GM21717 (cell line): ENCODE data around the gene SLC16A3.
"Not testable (repeated sequence)": the region's sequence is repeated elsewhere in the genome, so short reads cannot be mapped to it uniquely, and the experiment has no call there.

Experiments
- ATAC-seq: cut with Tn5 transposase; IDR thresholded peaks from one replicate; pipeline ENCODE4 v1.9.1; 2021; ENCODE audit warnings: mild to moderate bottlenecking, moderate library complexity; ENCODE audit not compliant: unreplicated experiment

The SLC16A3 gene

DNA sequence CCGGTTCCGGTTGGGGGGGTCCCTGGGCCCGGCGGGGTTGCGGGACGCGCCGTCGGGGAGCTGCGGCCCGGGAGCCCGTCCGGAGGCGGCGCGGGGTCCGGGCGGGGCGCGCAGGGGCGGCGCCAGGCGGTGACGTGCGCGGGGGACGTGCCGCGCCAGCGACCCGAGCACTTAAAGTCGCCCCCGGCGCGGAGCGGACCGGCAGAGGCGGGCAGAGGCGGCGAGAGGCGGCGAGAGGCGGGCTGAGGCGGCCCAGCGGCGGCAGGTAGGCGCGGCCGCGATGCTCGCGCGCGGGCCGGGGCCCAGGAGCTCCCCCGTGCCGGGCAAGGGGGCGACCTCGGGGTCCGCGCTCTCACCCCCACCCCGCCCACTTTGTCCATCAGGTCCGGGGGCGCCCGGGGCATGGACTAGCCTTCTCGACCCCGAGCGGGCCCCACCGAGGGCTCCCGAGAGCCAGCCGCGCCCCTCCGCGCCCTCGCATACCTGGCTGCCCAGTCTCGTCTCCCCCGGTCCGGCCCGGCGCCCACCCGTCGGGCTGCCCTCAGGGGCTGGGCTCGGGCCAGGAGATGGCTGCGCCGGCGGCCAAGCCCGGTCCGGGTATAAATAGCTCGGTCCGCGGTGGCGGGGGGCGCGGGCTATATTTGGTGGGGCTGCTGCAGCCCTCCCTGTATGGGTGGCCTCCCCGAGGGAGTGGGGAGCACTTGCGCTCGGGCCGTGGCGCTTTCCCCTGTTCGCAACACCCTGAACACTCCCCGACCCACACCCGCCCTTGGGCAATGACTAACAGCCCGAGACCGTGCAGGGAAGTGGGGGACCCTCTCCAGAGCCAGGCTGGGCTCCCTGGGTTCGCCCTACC, at the start of gene SLC16A3:
Gene SLC16A3, plus strand, starts transcription at position 201 of the 856 bp plus-strand sequence. CDS start 6,967 bp downstream, outside the sequence.
- peak; percentile 34 for ATAC-seq

DNA sequence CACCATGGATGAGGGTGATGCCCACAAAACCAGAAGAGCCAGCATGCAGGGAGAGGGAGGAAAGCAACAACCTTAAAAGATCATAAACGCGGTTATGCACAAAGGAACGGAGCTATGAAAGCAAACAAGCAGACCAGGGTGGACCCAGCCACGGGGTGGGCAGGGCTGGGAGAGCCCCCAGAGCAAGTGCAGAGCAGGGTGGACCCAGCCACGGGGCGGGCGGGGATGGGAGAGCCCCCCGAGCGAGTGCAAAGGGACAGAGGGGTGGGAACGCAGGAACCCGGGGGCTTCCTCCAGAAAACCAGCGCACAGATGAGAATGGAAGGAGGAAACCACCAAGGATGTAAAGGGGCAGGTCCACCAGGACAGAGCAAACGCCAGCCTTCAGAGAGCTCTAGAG, 49.4 kb upstream of the SLC16A3 start:
- ATAC-seq: no peak

DNA sequence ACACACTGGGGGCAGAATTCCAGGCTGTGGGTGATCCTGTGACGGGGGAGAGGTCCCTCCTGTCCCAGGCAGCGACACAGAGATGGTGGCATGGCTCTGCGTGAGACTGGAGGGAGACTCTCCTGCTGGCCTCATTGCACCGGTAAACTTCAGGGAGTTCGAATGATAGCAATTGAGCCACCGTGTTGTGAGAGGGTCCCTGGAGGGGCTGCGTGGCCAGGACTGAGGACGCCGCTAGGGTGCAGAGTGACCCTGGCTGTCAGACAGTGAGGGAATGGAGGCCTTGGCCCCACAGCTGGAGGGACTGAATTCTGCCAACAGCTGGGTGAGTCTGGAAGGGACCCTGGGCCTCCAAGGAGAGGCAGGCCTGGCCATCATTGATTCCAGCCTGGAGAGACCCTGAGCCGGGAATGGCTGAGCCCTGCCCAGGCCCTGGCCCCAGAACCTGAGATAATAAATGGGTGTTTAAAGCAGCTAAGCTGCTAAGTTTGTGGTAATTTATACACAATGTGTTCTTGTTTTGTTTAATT, 48.8 kb upstream of the SLC16A3 start:
- ATAC-seq: no peak

DNA sequence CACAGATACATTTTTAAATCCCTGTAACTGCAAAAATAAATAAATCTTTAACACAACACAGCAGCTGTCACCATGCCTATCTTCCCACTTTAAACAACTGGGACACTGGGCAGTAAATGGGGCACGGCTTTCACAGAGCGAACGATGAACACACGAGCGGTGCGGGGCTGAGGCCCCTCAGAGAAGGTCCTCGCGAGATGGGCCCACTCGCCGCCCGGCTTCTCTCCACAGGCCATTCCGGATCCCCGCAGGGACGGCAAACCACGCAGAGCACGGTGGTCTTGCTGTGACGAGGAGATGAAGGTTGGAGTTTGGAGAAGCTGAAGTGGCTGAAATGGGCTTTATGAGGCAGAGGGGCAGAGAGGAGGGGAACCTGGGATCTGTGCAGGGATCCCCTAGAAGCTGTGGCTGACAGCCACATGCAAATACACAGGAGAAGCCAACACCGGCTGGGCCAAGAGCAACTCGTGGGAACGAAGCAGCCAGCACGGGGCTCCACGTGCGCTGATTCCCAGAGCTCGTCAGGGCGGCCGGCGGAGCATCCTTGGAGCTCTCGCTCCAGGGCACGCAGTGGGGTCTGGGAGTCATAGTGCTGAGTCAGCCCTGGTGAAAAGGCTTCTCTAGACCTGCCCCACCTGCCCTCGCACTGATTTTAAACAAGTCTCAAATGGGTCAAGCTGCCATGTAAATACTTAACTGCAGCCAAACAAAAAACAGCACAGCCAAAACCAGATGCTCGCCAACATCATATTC, 47.9 kb upstream of the SLC16A3 start:
- no peak for ATAC-seq

DNA sequence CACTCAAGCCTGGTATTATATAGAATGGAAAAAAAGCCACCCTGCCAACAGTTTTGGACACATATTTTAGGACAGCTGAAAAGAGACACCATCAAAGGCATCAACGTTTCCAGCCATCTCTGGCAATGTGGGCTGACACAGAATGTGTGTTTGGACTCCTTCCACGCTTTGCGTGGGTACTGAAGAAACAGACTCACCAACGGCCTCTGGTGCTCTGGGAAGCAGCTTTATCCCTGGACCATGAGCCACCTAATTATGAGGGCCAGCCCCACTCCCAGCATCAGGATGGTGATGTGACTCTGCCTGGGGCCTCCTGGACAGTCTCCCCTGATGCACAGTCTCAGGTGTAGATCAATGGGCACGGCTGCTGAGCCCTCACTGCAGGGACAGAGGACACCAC, 44.1 kb upstream of the SLC16A3 start:
- ATAC-seq: no peak

DNA sequence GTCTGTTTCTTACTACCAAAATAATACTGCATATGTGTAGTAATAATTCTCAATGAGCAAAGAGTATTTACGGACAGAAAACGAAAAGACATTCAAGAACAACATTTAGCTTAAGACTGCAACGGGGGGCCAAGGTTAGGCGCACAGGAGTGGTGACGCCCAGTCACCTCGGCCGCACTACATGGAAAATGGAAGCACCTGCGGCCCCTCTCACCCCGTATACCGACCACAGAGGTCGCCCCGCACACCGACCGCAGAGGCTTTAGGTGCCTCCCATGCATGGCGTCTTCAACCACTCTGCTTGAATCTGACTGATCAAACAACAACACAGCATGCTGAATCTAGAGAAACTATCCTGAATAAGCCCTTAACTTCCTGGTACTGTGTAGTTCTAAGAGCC, 42.6 kb upstream of the SLC16A3 start:
- ATAC-seq: no peak

DNA sequence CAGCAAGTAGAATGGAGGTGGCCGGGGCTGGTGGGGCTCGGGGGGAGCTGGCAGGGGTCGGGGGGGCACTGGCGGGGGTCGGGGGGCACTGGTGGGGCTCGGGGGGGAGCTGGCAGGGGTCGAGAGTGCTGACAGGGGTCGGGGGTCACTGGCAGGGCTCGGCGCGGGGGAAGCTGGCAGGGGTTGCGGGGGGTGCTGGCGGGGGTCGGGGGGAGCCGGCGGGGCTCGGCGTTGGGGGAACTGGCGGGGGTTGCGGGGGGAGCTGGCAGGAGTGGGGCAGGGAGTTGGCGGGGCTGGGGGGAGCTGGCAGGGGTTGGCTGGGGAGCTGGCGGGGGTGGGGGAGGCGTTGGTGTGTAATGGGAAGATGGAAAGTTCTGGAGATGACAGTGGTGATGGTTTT, 41.3 kb upstream of the SLC16A3 start:
- ATAC-seq: no peak

DNA sequence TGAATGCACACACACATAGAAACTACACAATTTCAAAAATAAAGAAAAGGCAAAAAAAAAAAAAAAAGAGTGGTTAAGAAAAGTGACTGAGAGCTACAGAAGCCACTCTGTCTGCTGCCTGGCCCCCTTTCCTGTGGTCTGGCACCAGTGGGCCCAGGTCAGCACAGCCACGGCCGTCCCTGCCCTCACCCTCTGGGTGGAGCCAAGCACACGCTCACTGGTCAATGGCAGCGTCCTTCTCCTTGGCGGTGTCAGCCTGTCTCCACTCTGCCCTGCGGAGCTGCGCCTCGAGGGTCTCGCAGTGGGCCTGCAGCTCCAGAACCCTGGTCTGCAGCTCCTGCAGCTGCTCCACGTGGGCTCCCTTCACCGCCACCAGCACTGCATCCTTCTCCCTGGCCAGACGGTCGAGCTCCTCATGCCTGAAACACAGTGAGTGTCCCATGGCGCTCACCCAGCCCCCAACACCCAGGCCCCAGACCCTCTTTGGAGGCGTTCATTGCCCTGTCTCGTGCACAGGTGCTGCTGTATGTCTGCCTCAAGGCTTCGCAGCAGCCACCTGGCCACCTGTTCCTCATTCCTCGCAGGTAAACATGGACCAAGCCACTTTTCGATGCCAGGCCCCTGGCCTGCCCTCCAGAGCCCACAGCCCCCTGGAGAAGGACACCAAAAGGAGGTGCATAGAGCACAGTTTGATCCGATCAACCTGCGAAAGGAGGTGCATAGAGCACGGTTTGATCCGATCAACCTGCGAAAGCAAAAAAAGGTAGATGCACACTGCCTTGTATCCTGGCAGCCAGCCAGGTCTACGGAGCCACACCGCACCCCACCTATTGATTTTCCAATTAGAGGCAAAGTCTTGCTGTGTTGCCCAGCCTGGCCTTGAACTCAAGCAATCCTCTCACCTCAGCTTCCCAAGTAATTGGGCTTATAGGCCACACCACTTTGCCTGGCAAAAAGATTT, 40.6 kb upstream of the SLC16A3 start:
- ATAC-seq: no peak

DNA sequence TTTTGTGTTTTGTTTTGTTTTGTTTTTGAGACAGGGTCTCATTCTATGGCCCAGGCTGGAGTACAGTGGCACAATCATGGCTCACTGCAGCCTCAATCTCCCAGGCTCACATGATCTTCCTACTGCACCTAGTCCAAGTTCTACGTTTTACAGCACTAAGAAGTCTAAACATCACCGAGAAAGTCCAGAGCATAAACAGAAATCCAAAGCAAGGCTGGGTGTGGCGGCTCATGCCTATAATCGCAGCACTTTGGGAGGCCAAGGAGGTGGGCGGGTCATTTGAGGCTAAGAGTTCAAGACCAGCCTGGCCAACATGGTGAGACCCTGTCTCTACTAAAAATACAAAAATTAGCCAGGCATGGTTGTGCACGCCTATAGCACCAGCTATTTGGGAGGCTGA, 35.8 kb upstream of the SLC16A3 start:
- not testable (repeated sequence) for ATAC-seq

DNA sequence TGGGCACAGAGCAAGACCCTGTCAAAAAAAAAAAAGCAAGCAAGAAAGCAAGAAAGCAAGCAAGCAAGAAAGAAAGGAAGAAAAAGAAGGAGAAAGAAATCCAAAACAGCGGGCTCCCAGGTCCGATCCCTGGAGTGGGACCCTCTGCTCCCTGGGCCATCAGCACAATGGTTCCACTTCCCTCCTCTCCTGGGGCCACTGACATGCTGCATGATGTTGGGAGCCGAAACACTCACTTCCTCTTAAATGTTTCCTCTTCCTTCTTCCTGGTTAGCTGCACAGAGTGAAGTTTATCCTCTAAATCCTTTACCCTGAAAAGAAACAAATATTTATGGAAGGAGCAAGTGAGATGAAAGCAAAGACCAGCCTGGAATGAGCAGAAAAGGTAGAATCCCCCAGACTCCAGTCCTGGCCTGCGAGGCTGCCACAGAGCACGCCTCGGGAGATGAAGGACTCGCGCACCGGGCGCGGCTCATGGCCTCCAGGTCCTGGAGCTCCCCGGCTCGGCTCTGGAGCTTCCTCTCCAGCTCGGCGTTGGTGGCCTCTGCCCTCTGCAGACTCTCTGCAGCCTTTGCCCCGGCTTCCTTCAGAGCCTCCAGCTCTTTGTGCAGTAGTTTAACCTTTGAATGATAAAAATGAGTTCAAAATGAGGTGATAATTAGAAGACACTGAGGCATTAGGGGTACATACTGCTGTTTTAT, 35.2 kb upstream of the SLC16A3 start:
- ATAC-seq: no peak

DNA sequence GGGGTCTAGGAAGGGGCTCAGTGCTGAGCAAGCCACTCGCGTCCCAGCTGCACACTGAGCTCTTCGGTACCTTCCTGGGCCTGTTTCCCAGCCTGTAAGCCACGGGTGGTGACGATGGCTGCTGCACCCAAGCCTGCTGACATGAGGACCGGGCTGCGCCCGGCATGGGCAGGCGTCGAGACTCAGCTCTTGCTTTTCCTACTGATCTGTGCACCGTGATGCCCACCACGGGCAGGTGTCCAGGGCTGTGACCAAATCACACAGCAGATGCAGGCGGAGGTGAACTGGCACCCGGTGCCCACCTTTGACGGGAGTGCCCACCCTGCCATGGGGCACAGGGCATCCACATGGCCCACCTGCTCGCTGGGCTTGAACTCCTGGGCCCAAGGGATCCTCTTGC, 34.1 kb upstream of the SLC16A3 start:
- no peak for ATAC-seq

DNA sequence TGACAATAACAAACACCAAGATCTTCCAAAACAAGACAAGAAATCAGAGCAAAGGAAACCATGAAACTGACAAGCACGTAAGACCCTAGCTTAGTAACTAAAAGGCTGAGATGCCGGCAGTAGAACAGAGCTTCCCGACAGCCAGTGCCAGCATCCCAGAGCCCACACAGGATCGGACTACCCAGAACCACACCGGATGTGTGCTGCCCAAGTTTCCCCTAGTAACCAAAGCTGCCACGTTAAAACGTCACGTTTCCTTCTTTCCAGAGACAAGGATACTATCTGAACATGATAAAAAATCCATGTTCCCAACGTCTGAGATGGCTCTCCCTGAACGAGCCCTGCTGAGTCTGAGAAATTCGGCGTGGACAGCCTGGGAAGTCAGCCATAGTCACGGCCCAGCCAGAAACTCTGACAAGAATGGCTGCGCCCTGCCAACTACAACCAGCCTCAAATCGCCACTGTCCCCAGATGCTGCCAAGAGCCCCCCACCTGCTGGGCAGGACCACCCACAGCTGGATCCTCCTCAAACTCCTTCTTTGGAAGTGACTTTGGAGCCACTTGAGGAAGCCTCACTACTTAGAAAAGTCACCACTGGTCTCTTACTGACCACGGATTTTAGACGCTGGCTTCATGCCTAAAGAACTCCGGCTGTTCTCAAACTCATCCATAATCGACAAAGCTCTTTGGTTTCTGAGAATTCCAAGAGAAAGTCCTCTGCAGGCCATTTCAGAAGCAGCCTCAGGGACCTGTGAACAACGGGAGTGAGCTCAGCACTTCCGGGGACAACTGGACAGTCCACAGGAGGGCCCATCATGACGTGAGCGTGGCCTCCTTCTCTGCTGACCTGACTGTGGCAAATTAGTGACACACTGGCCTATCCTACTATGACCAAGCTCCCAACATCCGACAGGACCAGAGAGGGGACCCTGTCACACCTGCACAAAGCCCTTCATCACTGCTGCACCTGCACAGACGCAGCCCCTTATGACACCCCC, 32.9 kb upstream of the SLC16A3 start:
- no peak for ATAC-seq

DNA sequence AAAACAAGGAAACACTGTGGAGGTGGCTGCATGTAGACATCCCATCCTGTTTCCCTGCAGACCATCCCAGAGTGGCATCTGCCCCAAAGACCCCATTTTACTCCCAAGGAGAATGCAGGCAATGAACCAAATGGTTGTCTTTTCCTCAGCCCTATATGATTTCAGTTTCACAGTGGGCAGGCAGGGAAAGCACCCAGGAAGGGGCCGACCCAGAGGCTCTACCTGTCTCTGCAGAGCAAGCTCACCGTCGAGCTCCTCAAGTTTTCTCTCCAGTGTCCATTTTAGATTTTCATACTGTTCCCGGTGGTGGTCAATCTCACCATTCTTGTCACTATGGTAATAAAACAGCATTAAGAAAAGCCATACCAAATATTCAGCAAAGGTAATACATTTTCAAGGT, 30.8 kb upstream of the SLC16A3 start:
- no peak for ATAC-seq

DNA sequence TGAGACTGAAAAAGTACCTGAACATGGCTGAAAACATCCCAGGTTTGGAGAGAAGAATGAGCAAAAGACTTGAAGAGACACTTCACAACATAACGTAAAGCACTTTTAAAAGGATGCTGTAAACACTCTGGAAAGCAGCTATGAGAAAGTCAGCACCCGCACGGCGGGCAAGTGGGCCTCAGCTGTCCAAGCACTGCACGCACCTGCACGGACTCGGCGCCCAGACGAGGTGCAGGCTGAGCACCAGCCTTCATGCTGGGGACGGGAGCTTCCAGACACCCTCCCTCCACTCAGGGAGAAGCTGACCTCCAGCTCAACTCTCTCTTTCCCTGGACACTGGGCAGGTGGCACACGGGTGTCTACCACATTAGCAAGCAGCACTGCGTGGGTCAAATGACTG, 29.3 kb upstream of the SLC16A3 start:
- no peak for ATAC-seq

DNA sequence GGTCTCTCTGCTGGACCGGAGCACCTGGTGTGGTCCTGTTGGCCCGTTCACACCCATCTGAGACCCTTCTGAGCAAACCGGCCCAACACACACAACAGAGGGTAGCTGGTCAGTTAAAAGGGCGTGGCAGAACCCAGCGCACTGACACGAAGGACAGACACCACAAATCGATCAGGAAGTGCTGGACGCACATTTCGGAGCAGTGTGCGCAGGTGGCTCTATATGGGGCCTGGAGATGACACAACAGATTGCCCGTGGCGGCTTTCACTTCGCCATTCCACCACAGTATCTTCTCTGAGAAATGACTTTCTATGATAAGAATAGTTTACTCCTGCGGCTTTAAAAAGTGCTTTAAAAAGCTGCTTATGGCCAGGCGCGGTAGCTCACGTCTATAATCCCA, 28.7 kb upstream of the SLC16A3 start:
- ATAC-seq: no peak

DNA sequence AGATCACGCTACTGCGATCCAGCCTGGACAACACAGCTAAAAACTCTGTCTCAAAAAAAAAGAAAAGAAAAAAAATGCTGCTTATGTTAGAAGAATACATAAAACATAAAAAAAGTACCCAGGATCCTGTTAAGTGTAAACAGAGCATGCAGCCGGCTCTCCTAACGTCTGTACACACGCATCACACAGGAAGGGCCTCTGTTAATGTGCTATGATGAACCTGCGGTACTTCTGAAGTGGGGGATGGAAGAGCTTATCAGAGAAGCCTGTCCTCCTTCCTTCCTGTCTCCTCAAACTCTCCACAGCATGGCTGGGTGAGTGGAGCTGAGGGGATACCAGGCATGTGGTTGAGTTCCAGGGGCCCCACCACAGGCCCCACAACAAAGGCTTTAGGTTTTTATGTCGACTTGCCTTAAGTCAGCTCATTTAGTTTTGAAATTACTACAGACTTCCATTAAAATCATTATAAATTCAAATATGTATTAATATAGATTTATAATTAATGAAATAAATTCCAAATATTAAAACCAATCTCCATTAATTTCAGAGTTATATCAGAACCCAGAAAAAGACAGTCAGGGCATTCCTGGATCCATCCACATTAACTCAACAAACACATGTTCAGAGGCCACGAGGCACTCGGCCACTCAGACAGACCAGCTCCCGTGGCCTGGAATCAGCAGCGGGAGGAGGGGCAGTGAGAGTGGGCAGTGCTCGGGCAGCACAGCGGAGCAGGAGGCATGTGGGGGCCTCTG, 27.9 kb upstream of the SLC16A3 start:
- no peak for ATAC-seq

DNA sequence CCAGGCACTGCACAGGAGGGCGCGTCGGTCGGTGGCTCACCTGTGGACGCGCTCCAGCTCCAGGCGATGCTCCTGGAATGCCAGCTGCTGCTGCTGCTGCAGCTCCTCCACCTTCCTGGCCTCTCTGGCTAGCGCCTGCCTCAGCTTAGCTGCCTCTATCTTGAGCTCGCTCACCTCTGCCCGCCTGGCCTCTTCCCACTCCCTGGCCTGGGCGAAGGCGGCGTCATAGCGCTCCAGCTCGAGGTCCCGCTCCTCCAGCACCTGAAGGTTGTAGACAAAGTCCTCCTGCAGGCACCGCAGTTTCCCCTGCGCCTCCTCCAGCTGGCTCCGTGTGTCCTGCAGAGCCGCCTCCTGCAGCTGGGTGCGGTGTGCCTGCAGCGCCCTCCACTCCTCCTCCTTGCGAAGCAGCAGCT, 27.3 kb upstream of the SLC16A3 start:
- no peak for ATAC-seq

DNA sequence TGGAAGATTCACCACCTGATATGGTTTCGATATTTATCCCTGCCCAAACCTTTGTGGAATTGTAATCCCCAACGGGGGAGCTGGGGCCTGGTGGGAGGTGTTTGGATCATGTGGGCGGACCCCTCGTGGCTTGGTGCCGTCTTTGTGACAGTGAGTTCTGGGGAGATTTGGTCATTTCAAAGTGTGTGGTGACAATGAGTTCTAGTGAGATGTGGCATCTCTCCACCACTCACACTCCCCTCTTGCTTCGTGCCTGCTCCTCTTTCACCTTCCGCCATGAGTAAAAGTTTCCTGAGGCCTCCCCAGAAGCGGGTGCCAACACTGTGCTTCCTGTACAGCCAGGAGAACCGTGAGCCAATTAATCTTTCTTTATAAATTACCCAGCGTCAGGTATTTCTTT, 25.9 kb upstream of the SLC16A3 start:
- ATAC-seq: no peak
